Cardiac fibroblast (primary cell): ENCODE results near the gene MICU2.
A peak's percentile ranks its signal among the peaks of the same experiment; 100 is the strongest.

ENCODE experiments used
- DNase-seq, 2 donors: peaks; one replicate each; pipeline versions ENCODE4 v3.0.0 to v3.0.0-alpha.2; 2010; ENCODE audit warnings: low read depth in 2 of 2
- H3K4me3 ChIP-seq, 2 donors: replicated peaks in 1 of 2; 1 replicate in 1 of 2; 2 replicates in 1 of 2; pipeline ENCODE4 v1.5.1; 2011; ENCODE audit warnings: low read depth in 2 of 2, low read length in 2 of 2, mild to moderate bottlenecking in 2 of 2, moderate library complexity in 1 of 2
- TF ChIP-seq, protein P1 (sequence below): IDR thresholded peaks from one replicate; pipeline ENCODE4 v1.5.1; 2011; ENCODE audit warnings: low read depth, mild to moderate bottlenecking, low read length, inconsistent platforms

Gene MICU2

DNA sequence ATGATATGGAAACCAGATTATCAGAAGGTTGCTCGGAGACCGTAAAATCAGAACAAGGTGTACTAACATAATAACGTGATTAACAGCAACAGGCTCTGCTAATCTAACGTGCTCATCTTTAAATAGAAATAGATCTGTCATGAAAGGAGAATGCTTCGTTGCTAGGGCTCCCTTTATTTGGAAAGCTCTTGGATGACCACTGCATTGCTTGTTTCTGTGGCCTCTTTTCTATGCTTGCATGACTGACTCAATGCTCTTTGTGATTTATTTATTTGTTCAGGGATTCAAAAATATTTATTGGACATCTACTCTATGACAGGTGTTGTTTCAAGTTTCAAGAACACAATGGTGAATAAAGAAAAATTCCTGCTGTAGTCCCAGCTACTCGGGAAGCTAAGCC lies 122.6 kb downstream of the MICU2 start:
- TF ChIP-seq, protein P1, sequence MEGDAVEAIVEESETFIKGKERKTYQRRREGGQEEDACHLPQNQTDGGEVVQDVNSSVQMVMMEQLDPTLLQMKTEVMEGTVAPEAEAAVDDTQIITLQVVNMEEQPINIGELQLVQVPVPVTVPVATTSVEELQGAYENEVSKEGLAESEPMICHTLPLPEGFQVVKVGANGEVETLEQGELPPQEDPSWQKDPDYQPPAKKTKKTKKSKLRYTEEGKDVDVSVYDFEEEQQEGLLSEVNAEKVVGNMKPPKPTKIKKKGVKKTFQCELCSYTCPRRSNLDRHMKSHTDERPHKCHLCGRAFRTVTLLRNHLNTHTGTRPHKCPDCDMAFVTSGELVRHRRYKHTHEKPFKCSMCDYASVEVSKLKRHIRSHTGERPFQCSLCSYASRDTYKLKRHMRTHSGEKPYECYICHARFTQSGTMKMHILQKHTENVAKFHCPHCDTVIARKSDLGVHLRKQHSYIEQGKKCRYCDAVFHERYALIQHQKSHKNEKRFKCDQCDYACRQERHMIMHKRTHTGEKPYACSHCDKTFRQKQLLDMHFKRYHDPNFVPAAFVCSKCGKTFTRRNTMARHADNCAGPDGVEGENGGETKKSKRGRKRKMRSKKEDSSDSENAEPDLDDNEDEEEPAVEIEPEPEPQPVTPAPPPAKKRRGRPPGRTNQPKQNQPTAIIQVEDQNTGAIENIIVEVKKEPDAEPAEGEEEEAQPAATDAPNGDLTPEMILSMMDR, result no peak
- DNase-seq, result no peak
- H3K4me3 ChIP-seq, result no peak overlapping the region

DNA sequence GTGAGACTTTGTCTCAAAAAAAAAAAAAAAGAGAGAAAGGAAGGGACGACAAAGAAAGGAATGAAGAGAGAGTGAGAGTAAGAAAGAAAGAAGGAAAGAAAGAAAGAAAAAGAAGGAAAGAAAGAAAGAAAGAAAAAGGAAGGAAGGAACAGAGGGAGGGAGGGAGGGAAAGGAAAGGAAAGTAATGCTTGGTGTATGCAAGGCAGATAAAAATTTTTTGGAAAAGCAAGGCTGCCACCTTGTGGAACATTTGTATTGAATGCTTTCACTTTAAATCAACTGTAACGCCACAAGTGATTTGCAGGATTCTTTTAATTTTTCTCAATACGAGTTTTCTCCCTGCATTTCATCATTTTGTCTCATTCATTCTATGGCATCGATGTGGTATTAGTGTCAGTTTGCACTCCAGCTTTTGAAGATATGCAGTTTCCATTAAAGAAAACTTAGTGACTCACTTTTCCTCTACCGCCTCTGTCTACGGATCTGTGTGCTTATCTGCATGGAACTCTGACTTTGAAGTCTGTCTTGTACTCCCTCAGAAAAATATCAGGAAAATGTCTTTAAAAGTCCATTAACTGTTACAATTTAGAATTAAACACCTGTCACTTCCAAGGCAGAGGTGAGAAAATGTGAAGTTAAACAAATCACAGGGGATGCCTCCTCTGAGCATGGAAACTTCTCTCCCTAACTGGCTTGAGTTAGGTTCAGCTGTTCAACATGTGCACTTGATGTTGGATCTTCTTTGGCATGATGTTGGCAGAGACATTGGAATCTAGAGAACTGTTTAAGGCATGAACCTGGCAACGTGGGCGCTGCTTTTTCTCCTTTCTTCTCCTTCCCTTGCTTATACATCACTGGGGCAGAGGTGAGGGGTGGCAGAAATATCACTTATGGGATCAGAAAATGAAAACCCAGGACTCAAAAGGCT lies 124.8 kb downstream of the MICU2 start:
- peak; percentile 86 to 88 for DNase-seq
- peak overlapping the region in 1 of 2 donors; percentile 39 for H3K4me3 ChIP-seq

DNA sequence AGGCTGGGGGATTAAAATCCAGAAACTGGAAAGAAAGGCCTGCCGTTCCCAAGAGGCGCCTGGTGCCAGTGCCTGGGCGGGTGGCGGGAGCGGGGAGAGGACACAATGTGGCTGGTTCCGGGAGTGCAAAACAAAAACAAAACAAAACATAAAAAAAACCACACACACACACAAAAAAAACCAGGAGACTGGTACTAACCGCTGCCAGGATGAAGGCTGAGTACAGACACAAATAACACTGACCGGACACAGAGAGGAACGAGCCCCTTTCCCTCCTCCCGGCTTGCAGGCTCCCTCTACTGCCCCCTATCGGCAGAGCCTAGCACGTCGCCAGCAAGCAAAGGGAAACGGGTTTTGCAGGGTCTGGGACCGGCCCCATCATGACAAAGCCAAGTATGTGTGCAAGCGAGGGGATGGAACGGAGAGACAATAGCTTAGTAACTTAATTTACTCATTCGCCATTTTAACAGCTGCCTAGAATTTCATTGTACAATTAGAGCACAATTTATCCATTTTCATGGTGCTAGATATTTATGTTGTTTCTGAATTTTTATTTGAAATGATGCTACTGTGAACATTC lies 127.0 kb downstream of the MICU2 start:
- peak overlapping the region; percentile 34 to 45 for H3K4me3 ChIP-seq
- peak; percentile 88 to 90 for DNase-seq
- TF ChIP-seq, protein P1, result peak; percentile 99

More for the DNA sequence above, 124.8 kb downstream of the MICU2 start:
- TF ChIP-seq, protein P1, result peak; percentile 45

GRCh38 chr13:21475115-21475514 lies 128.9 kb downstream of the MICU2 start:
- DNase-seq, result no peak
- no peak overlapping the region for H3K4me3 ChIP-seq
- TF ChIP-seq, protein P1, result no peak

- H3K4me3 ChIP-seq, result no peak overlapping the region
- TF ChIP-seq, protein P1, result no peak
- no peak for DNase-seq
Measured at GRCh38 chr13:21470785-21471184, 133.2 kb downstream of the MICU2 start.

DNA sequence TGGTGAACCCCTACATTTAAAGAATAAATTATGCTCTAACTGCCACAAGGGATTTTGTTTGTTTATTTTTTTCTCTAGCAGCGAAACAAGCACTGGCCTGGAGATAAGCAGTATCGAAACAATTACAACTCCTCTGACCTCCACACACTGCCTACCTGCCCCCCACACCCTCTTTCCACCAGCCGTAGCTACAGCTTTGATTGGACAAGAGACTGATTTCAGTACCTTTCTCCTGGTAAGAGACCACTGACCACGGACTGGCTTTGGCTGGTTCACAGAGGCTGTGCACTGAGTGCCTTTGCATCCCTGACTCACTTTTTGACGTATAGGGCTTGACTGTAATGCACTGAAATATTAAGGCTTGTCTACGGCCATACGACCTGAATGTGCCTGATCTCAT lies 137.4 kb downstream of the MICU2 start:
- DNase-seq, result no peak
- H3K4me3 ChIP-seq, result no peak overlapping the region
- TF ChIP-seq, protein P1, result no peak
